ENCODE data around the gene IZUMO4.
"Not testable (repeated sequence)": the region's sequence is repeated elsewhere in the genome, so short reads cannot be mapped to it uniquely, and the experiment has no call there.

Gene IZUMO4

DNA sequence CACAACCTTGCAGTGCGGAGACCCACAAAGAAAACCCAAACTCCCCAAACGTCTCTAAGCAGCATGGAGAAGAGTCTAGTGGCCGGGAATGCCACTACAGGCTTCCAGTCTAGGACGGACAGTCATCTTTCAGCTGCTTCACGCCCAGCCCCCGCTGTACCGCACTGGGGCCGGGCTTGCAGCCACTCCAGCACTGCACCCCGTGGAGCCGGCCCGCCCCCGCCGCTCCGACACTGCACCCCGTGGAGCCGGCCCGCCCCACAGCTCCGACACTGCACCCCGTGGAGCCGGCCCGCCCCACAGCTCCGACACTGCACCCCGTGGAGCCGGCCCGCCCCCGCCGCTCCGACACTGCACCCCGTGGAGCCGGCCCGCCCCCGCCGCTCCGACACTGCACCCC lies 31.5 kb downstream of the IZUMO4 start:
- not testable (repeated sequence) for DNase-seq (ENCODE audit: low spot score)

DNA sequence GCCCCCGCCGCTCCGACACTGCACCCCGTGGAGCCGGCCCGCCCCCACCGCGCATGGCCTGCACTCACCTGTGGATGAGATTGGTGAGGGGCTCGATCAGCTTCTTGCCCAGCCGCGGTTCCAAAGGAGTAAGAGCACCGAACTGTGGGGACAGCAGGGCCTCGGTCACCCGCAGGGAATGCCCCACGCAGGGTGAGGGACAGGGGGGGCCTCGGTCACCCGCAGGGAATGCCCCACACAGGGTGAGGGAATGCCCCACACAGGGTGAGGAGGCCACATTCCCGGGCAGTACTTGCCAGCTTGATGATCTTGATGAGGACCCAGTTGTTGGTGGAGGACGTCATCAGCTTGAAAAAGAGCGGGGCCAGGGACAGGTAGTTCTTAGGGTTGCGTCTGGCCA lies 32.3 kb downstream of the IZUMO4 start:
- no peak for DNase-seq (ENCODE audit: low spot score)

DNA sequence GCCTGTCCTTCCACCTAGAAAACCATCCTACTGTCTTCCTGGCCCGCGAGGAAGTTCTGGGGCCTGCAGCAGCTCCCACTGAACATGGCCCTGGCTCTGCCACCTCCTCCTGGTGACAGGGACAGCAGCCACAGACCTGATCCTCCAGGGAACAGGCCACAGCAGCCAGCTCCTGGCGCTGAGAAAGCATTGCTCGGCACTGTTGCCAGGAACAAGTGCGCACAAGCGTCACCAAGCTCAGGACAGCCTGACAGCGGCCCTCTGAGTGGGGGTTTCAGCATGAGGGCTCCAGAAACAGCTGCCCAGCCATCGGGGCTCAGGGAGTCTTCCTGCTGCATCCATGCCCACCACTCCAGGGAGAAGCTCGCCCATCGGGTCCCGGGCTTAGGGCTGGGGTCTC lies 32.8 kb downstream of the IZUMO4 start:
- no peak for DNase-seq (ENCODE audit: low spot score)

DNA sequence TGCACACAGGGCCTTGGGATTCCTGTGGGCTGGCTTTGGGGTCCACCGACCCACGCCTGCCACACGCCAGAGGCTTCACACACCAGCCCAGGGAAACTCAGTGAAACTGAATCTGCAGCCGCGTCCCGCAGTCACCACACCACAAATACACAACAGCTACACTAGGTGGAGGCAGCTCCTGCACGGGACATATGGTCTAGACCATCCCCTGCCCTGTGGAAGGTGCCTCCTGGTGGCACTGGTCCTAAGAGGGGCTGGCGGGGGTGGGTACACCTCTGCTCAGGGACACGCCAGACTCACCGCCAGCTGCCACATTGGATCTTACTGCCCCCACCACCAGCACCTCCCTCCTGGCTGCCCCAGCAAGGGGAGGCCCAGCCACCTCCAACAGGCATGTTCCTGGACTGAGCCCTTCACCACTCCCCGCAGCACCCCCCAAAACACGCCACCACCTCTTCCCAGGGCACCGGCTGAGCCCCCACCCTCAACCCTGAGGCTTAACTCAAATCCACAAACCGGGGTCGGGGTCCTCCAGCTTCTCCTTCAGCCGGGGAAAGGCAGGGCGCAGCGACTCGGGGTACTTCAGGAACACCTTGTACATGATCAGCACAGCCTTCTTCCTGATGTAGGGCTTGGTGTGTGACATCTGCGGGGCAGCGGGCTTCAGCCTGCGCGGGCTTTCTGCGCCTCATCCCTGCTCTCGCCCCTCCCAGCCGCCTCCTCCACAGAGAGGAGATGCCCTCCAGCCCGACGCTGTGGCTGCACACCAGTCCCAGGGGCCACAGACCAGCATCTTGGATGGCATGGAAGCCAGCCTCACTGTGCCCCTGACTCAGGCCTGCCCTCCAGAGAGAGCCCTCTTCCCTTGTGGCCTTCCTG lies 33.4 kb downstream of the IZUMO4 start:
- DNase-seq (ENCODE audit: low spot score), result no peak

DNA sequence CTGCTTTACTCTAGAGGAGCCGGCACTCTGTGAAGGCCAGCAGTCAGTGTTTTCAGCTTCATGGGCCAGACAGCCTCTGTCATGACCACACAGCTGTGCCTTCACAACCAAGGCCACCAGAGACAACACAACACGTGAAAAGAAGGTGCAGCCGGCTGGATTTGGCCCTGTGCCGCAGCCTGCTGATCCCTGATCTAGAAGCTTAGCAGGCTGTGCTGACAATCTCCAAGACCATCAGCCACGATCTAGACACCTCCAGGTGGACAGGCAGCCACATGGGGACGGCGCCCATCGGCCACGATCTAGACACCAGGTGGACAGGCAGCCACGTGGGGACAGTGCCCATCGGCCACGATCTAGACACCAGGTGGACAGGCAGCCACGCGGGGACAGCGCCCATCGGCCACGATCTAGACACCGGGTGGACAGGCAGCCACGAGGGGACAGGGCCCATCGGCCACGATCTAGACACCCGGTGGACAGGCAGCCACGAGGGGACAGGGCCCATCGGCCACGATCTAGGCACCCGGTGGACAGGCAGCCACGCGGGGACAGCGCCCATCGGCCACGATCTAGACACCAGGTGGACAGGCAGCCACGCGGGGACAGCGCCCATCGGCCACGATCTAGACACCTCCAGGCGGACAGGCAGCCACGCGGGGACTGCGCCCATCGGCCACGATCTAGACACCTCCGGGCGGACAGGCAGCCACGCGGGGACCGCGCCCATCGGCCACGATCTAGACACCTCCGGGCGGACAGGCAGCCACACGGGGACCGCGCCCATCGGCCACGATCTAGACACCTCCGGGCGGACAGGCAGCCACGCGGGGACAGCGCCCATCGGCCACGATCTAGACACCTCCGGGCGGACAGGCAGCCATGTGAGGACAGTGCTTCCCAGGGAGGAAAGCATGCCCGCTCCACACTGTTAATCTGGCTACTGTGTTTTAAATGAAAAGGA lies 34.6 kb downstream of the IZUMO4 start:
- DNase-seq (ENCODE audit: low spot score), result not testable (repeated sequence)

DNA sequence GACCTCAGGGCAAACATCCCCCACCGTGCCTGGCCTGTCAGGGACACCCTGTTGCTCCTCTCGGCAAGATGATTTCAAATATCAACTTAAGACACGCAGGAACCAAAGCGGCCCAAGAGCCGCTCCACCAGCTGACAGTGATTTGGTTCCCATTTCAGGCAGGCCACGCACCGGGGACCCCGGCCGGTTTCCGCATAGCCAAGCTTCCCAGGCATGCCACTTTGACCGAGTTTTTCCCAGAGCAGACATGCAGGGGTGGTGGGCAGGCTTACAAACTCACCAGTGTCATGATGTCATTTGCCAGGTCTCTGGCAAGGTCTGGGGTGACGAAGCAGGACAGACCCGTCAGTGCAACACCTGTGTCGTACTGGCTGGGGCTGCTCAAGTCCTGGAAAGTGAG lies 35.5 kb downstream of the IZUMO4 start:
- no peak for DNase-seq (ENCODE audit: low spot score)

DNA sequence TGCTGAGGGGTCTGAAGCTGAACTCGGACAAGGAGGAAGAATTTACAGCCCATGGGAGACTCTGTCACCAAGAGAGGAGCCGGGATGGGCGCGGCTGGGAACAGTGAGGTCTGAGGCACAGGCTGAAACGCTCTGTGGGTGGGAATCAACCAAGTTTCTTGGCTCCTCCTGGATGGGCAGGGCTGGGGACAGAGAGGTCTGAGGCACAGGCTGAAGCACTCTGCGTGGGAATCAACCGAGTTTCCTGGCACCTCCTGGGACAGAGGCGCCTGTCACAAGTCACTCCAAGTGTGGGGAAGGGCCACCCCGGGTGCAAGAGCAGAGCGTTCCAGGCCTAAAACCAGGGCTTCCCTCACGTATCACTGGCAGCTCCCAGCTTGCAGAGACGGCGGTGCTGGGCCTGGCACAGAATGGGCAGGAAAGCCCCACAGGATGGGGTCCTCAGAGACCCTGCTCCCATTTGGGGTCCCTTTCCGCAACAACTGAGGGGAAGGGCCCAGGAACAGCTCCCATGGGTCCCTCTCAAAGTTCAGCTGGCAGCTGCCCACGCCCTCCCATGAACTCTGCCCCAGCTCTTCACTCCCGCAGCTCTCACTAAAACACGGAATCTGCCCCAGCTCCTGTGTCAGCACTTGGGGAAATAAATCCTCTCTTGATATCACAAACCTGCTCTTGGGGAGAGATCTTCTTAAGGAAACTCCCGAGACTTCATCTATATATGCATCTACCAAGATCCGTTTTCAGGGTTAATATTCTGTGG lies 36.2 kb downstream of the IZUMO4 start:
- DNase-seq (ENCODE audit: low spot score), result no peak

DNA sequence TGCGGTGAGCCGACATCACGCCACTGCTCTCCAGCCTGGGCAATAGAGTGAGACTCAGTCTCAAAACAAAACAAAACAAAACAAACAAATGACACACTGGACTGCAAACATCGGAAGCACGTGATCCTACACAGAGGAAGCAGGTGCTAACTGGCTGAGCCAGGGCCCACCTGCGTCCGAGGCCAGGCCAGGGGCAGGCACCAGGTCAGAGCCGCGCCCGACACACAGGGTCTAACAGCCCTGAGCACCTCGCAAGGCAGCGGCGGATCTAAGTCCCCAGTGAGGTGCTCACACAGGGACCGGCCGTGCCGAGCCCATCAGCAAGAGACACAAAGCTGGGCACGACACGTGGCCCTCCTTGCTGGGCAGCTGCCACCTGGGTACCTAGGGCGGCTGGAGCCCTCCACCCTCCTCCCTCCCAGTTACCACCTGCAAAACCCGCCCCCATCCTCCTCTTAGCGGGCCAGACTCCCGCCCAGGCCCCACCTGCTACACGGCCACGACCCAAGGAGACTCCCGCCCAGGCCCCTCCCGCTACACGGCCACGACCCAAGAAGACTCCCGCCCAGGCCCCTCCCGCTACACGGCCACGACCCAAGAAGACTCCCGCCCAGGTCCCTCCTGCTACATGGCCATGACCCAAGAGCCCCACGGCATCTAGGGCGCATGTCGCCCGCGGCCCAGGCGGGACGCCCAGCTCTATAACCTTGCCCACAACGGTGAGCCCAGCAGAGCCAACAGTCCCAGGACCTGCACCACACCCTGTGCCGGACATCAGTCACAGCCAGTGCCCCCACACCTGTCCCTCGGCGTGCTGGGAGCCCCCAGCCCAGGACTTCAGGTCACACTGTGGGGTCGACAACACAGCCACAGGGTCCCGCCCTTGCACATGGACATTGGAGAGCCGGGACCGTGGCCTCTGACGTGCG lies 39.0 kb downstream of the IZUMO4 start:
- DNase-seq (ENCODE audit: low spot score), result no peak

DNA sequence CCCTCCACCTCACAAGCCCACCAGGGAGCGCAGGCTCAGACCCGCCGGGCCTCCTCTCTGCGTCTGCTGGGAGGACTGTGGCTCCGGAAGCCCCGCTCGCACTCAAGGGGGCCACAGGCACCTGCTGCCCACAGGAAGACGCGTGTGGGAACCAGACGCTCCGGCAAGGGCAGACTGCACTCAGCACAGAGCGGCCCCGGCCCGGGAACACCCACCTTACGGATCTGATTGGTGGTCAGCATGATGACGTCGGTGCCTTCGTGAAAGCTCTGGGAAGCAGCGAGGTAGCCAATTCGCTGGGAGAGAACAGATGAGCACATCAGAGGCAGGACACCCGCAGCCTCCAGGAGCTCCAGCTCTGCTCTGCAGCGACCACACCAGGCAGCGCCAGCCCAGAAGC lies 40.1 kb downstream of the IZUMO4 start:
- DNase-seq (ENCODE audit: low spot score), result no peak

DNA sequence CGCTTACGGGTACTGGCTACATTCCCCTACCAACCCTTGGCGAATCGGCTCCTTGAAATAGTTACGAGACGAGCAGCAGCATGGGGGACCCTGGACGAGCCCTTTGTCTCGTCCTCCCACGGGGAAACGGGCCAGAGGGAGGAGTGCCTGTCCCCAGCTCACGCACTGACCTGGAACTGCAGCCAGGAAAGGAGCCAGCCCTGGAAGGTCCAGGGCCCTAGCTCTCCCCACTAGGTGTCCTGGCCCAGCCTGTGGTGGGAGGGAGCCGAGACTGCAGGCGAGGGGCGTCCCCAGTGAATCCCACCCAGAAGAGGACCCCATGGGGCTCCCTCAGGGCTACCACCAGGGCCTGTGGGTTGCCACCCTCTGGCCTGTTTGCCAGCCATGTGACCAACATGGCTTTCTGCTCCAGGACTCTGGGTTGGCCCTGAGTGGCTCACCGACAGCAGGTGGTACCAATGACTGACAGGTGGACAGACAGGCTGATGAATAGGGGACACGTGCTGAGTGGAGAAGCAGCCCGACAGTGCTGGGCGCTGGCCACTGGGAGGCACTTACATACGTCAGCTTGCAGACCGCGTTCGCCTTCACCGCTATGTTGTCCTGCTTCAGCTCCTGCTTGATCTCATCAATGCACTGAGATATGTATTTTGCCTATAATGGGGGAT lies 41.5 kb downstream of the IZUMO4 start:
- no peak for DNase-seq (ENCODE audit: low spot score)

DNA sequence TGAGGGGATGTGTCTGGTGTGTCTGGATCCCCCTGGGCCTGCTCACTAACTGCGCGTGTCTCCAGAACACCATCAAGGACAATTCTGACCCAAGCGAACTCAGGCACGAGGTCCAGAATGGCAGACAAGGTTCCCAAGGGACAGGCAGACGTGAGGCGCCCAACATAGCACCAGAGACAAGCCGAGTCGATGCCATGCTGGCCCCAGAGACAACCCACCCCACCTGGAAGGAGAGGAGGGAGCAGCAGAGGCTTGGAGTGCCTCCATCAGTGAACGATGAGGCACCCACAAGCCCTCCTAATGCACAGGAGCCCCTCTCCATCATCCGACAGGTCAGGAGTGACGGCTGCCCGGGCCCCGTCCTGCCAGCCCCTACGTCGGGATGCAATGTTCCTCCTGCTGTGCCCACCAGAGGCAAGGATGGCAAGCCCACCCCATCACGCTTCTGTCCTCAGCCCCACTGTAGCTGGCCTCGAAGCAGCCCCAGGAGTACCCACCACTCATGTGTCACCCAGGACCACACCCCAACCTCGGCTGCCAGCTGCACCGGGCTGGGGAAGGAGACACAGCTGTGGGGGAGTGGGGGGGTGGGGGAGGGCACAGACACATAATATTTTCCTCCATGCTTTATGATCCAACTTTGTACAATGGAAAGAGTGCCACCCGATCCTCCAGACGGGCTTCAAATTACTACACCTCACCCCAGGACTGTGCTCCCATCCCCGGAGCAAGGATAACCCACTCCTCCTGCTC lies 42.8 kb downstream of the IZUMO4 start:
- no peak for DNase-seq (ENCODE audit: low spot score)

DNA sequence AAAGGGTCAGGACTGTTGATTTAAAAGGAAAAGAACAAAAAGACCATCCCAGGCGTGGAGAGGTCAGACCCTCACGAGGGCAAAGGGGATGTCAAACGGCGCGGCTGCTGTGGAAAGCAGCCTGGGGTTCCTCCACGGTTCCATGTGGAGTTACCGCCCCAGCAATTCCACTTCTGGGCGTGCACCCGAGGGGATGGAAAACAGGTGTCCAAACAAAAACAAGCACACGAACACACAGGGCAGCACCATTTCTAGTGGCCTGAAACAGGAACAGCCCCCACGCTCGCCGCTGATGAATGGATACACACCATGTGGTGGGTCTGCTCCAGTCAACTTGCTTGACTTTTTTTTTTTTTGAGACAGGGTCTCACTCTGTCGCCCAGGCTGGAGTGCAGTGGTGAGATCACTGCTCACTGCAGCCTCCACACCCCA lies 43.4 kb downstream of the IZUMO4 start:
- DNase-seq (ENCODE audit: low spot score), result no peak

DNA sequence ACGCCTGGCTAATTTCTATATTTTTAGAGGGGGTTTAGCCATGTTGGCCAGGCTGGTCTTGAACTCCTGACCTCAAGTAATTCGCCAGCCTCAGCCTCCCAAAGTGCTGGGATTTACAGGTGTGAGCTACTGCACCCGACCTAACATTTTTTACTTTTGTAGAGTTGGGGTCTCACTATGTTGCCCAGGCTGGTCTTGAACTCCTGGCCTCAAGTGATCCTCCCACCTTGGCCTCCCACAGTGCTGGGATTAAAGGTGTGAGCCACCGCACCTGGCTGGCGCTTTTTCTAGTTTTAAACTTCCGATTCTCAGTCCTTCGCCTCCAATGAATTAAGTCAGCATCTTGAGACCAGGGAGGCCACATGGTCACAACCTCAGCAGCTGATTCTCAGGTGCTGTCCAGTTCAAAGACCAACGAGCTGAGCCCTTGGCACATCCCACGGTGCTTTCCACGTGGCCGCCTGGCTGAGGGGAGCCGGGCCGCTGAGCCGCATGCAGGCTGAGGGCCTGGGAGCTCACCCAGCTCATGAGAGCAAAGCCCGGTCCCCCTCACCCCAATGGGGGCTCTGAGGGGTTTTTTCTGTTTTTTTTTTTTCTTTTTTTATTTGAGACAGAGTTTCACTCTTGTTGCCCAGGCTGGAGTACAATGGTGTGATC lies 45.6 kb downstream of the IZUMO4 start:
- no peak for DNase-seq (ENCODE audit: low spot score)

DNA sequence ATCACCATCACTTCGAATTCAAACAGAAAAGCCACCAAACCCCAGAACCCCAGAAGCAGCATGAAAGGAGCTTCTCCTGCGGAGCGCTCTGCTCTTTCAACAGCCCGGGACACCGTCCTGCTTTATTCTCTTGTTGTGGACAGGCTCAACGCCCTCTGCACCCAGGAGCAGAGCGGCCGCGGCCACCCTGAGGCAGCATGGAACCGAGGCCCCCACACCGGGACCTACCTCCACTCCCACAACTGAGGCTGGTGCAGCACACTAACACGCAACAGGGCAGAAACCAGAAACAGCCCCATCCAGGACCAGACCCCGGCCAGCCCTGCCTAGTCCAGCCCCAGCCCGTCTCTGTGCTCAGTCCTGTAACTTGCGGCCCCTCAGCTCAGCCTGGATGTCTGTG lies 47.5 kb downstream of the IZUMO4 start:
- DNase-seq (ENCODE audit: low spot score), result no peak

DNA sequence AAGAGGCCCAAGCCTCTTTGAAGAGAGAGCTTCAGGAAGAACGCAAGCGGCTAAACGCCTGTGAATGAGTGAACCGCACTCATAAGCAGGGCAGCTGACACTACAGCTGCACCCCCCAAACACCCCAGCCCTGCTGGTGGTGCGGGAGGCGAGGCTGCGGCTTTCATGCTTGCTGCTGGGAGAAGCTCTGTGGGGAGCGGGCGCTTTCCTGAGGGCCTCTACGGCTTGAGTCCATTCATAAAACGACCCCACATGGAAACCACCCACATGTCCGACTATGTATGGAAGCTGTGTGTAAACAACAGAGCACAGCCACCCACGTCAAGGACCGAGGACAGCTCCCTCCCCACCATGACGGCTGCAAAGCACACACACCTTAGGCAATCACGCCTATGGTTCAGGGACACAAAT lies 49.1 kb downstream of the IZUMO4 start:
- DNase-seq (ENCODE audit: low spot score), result no peak

DNA sequence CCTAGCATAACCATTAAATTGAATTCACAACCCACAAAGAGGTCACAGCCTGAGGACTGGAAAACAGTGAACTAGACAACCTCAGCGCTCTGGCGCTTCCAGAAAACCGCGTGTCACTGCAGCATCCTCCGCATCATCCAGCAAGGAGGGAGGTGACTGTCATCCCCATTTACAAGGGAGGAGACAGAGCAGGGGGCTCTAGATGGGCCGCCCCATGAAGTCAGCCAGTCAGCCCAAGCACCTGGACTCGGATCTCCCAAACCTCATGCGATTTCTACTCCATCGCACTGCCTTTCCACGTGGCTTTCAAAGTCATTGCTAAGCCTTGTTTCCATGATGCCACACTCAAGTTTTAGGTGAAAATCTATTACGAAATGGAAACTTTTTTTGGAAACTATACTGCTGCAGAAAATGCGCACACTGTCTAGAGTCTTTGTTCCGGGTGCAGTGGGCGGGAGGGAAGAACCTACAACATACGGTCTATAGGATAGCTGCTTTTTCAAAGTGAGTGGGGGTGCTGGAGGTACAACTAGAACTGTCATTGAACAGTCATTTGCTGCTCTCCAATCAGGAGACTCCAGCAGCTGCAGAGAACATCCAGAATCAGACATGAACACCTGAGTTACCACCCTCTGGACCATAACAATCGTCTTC lies 51.9 kb downstream of the IZUMO4 start:
- no peak for DNase-seq (ENCODE audit: low spot score)
